Activated B cell treated with CpG ODN at 0.5 μM for 24 hours (primary cell): Measurements from ENCODE around the gene IQSEC1. TPM values are rescaled to one million over a fixed set of nuclear protein-coding genes. Genes with fewer than 3 reads are reported as not detected.

Source experiments
- ATAC-seq: fragments of 200-7000 bp; cut with Tn5 transposase; one replicate; pipeline ENCODE4 v1.10.0; 2021; ENCODE audit warnings: low read depth, mild to moderate bottlenecking, moderate library complexity
- CTCF ChIA-PET: fragments of 350-600 bp; sonication (Branson Sonifier 250); formaldehyde crosslinking; loops from one replicate; lab custom pipeline; 2021; ENCODE audit warnings: antibody characterized with exemption; lab: Charles Lee
- POLR2A ChIA-PET: fragments of 350-600 bp; sonication (Branson Sonifier 250); formaldehyde crosslinking; loops from one replicate; lab custom pipeline; 2021; ENCODE audit warnings: antibody characterized with exemption; lab: Charles Lee
- DNase-seq: peaks from one replicate; pipeline ENCODE4 v3.0.0; 2022
- H3K27ac Mint-ChIP-seq: one replicate; pipeline ENCODE4 v1.8.0; 2020; ENCODE audit warnings: mixed read lengths
- H3K27me3 Mint-ChIP-seq: one replicate; pipeline ENCODE4 v1.8.0; 2021; ENCODE audit warnings: mixed read lengths
- H3K36me3 Mint-ChIP-seq: one replicate; pipeline ENCODE4 v1.8.0; 2021; ENCODE audit warnings: low read depth, mixed read lengths
- H3K4me1 Mint-ChIP-seq: one replicate; pipeline ENCODE4 v1.8.0; 2021; ENCODE audit warnings: mixed read lengths
- H3K4me3 Mint-ChIP-seq: one replicate; pipeline ENCODE4 v1.8.0; 2020; ENCODE audit warnings: mild to moderate bottlenecking, mixed read lengths
- H3K9me3 Mint-ChIP-seq: one replicate; pipeline ENCODE4 v1.8.0; 2020; ENCODE audit warnings: mixed read lengths
- CTCF ChIP-seq: fragments of 200-600 bp; IDR thresholded peaks from one replicate; pipeline ENCODE4 v1.8.0; 2022; ENCODE audit warnings: antibody characterized with exemption, mild to moderate bottlenecking
- intact Hi-C: fragments of 100-400 bp; cut with micrococcal nuclease; formaldehyde crosslinking; loops from one replicate; pipeline ENCODE4 v1.15.1; 2024
- total RNA-seq: library from RNA; stranded (reverse); gene quantifications from 2 replicates; pipeline ENCODE4 v1.2.3, GENCODE V29; 2022

IQSEC1 gene
- total RNA-seq, 1 donor from 2014 or later, result 296 TPM

GRCh38 chr3:13052191-13052820 is 20.9 kb downstream of the IQSEC1 start:
- ATAC-seq (no peak), DNase-seq (no peak)
- Mint-ChIP-seq H3K27me3 (no peaks in the 10 kb centered on the region), H3K9me3 (no peaks in the 10 kb centered on the region), H3K4me1 (peaks cover 51% of the 10 kb centered on the region), H3K36me3 (peaks cover 7% of the 10 kb centered on the region), H3K27ac (no peak overlapping the region), H3K4me3 (no peak overlapping the region)
- ChIA-PET POLR2A (no interaction called here), CTCF (no interaction called here)
- intact Hi-C loops, result no loop called here
- TF ChIP-seq CTCF, result no peak

- H3K9me3 Mint-ChIP-seq, result no peaks in the 10 kb centered on the region
- DNase-seq, result no peak
- peaks cover 57% of the 10 kb centered on the region for H3K4me1 Mint-ChIP-seq
- H3K36me3 Mint-ChIP-seq, result peaks cover 7% of the 10 kb centered on the region
- no peak for ATAC-seq
- TF ChIP-seq CTCF, result no peak
- CTCF ChIA-PET, result no interaction called here
- intact Hi-C loops, result no loop called here
- H3K4me3 Mint-ChIP-seq, result no peak overlapping the region
- H3K27ac Mint-ChIP-seq, result no peak overlapping the region
- no peaks in the 10 kb centered on the region for H3K27me3 Mint-ChIP-seq
- POLR2A ChIA-PET, result interaction anchor here (0.5 to 3.1 kb wide), 2 partner anchors 29 to 39 kb away, joined by 3 to 14 read pairs; no protein-coding TSS in a partner anchor
These were observed 21.6 kb downstream of the IQSEC1 start for GRCh38 chr3:13051581-13051980.

- H3K36me3 Mint-ChIP-seq, result peaks cover 7% of the 10 kb centered on the region
- TF ChIP-seq CTCF, result no peak
- no peak overlapping the region for H3K4me3 Mint-ChIP-seq
- peaks cover 60% of the 10 kb centered on the region for H3K4me1 Mint-ChIP-seq
- intact Hi-C loops, result no loop called here
- DNase-seq, result no peak
- ChIA-PET POLR2A (interaction anchor here (0.5 to 3.1 kb wide), 5 partner anchors 15 to 39 kb away, joined by 3 to 14 read pairs (median 3); no protein-coding TSS in a partner anchor), CTCF (interaction anchor here (0.8 to 1.7 kb wide), 2 partner anchors 11 to 28 kb away, joined by 3 to 4 read pairs; no protein-coding TSS in a partner anchor)
- no peaks in the 10 kb centered on the region for H3K9me3 Mint-ChIP-seq
- no peaks in the 10 kb centered on the region for H3K27me3 Mint-ChIP-seq
- ATAC-seq, result no peak
- no peak overlapping the region for H3K27ac Mint-ChIP-seq
These were observed 22.2 kb downstream of the IQSEC1 start for GRCh38 chr3:13051066-13051465.

GRCh38 chr3:13050446-13050845 is 22.8 kb downstream of the IQSEC1 start:
- Mint-ChIP-seq H3K27ac (no peak overlapping the region), H3K4me1 (peaks cover 66% of the 10 kb centered on the region), H3K27me3 (no peaks in the 10 kb centered on the region), H3K36me3 (peaks cover 7% of the 10 kb centered on the region), H3K4me3 (no peak overlapping the region), H3K9me3 (no peaks in the 10 kb centered on the region)
- ATAC-seq (no peak), DNase-seq (no peak)
- intact Hi-C loops, result no loop called here
- CTCF ChIA-PET, result interaction anchor here (0.8 to 1.7 kb wide), 4 partner anchors 12 to 31 kb away, joined by 3 to 4 read pairs (median 4); no protein-coding TSS in a partner anchor
- TF ChIP-seq CTCF, result no peak
- POLR2A ChIA-PET, result interaction anchor here (0.6 to 3.1 kb wide), 5 partner anchors 15 to 37 kb away, joined by 3 to 14 read pairs (median 3); no protein-coding TSS in a partner anchor

GRCh38 chr3:13049400-13049799 is 23.8 kb downstream of the IQSEC1 start:
- H3K27me3 Mint-ChIP-seq, result no peaks in the 10 kb centered on the region
- TF ChIP-seq CTCF, result no peak
- H3K9me3 Mint-ChIP-seq, result no peaks in the 10 kb centered on the region
- H3K27ac Mint-ChIP-seq, result peak overlapping the region; percentile 71
- POLR2A ChIA-PET, result interaction anchor here (0.9 to 3.1 kb wide), 3 partner anchors 13 to 29 kb away, joined by 3 to 14 read pairs (median 3); no protein-coding TSS in a partner anchor
- CTCF ChIA-PET, result interaction anchor here (1.2 to 3.3 kb wide), 4 partner anchors 27 to 54 kb away, joined by 3 to 14 read pairs (median 5); no protein-coding TSS in a partner anchor
- H3K4me1 Mint-ChIP-seq, result peaks cover 74% of the 10 kb centered on the region
- ATAC-seq (no peak), DNase-seq (no peak)
- no peak overlapping the region for H3K4me3 Mint-ChIP-seq
- intact Hi-C loops, result no loop called here
- peaks cover 7% of the 10 kb centered on the region for H3K36me3 Mint-ChIP-seq
